ENCODE measurements around the gene CIRBP. TPM values are rescaled to one million over a fixed set of nuclear protein-coding genes. Genes with fewer than 3 reads are reported as not detected.

Gene CIRBP
- total RNA-seq, 2 experiments from 2014 or later = 278 to 309 TPM

GRCh38 chr19:1235625-1236538 is 33.2 kb upstream of the CIRBP start:
- TF ChIP-seq EZH2phosphoT487 (IDR thresholded peaks at IDR 0.05; ENCODE audit: borderline replicate concordance, low read depth, low read length) = no peak
- TF ChIP-seq CTCF (conservative IDR thresholded peaks at IDR 0.05; ENCODE audit: low read length) = no peak
- no peak overlapping the region for H3K27ac ChIP-seq (ENCODE audit: low read depth, low read length, poor library complexity, severe bottlenecking)
- DNase-seq (ENCODE audit: low spot score) = no peak
- no peaks in the 10 kb centered on the region for H3K79me2 ChIP-seq (ENCODE audit: insufficient read depth, low read depth, low read length)
- no peaks in the 10 kb centered on the region for H3K36me3 ChIP-seq (ENCODE audit: insufficient read depth, low read length)
- H3K4me1 ChIP-seq (ENCODE audit: insufficient read depth, low read length, poor library complexity, severe bottlenecking) = peaks cover 11% of the 10 kb centered on the region
- H4K20me1 ChIP-seq (ENCODE audit: insufficient read depth, low read length) = no peaks in the 10 kb centered on the region
- no peaks in the 10 kb centered on the region for H3K9me3 ChIP-seq (ENCODE audit: low read length)
- intact Hi-C loops (cut with micrococcal nuclease; ENCODE audit: unreplicated experiment) = no loop called here
- H3K4me2 ChIP-seq (ENCODE audit: low read length) = no peak overlapping the region
- H3K4me3 ChIP-seq (ENCODE audit: low read depth, low read length, poor library complexity, severe bottlenecking) = no peak overlapping the region
- no TSS peak for BruUV-seq (replicated peaks)
- no peaks in the 10 kb centered on the region for H3K9me2 ChIP-seq (ENCODE audit: insufficient read depth, low read length)
- ChIA-PET CTCF (ENCODE audit: unreplicated experiment) (no interaction called here), POLR2A (no interaction called here)
- no peak overlapping the region for H2AFZ ChIP-seq (ENCODE audit: low read length)

GRCh38 chr19:1236576-1236975 is 32.6 kb upstream of the CIRBP start:
- POLR2A ChIA-PET = no interaction called here

More at GRCh38 chr19:1236576-1236975, 32.6 kb upstream of the CIRBP start:
- intact Hi-C loops (cut with micrococcal nuclease; ENCODE audit: unreplicated experiment) = no loop called here
- DNase-seq (ENCODE audit: low spot score) = no peak
- Histone ChIP-seq H3K9me3 (ENCODE audit: low read length) (no peaks in the 10 kb centered on the region), H3K4me2 (ENCODE audit: low read length) (no peak overlapping the region; the same call in 1 of the 2 replicates), H3K4me3 (ENCODE audit: low read depth, low read length, poor library complexity, severe bottlenecking) (no peak overlapping the region), H3K4me1 (ENCODE audit: insufficient read depth, low read length, poor library complexity, severe bottlenecking) (peaks cover 17% of the 10 kb centered on the region), H3K9me2 (ENCODE audit: insufficient read depth, low read length) (no peaks in the 10 kb centered on the region), H4K20me1 (ENCODE audit: insufficient read depth, low read length) (no peaks in the 10 kb centered on the region), H3K79me2 (ENCODE audit: insufficient read depth, low read depth, low read length) (no peaks in the 10 kb centered on the region), H3K36me3 (ENCODE audit: insufficient read depth, low read length) (no peaks in the 10 kb centered on the region), H2AFZ (ENCODE audit: low read length) (no peak overlapping the region), H3K27ac (ENCODE audit: low read depth, low read length, poor library complexity, severe bottlenecking) (no peak overlapping the region)
- TF ChIP-seq CTCF (conservative IDR thresholded peaks at IDR 0.05; ENCODE audit: low read length) (no peak), EZH2phosphoT487 (IDR thresholded peaks at IDR 0.05; ENCODE audit: borderline replicate concordance, low read depth, low read length) (no peak)
- CTCF ChIA-PET (ENCODE audit: unreplicated experiment) = no interaction called here
- BruUV-seq (replicated peaks) = no TSS peak

All from OCI-LY7 (cell line).